Activated B cell treated with CpG ODN at 0.5 μM for 24 hours (primary cell): ENCODE measurements around the gene CEMIP. TPM values are rescaled to one million over a fixed set of nuclear protein-coding genes. Genes with fewer than 3 reads are reported as not detected.

Source experiments
- ATAC-seq: fragments of 200-7000 bp; cut with Tn5 transposase; one replicate; pipeline ENCODE4 v1.10.0; 2021; ENCODE audit warnings: low read depth, mild to moderate bottlenecking, moderate library complexity
- CTCF ChIA-PET: fragments of 350-600 bp; sonication (Branson Sonifier 250); formaldehyde crosslinking; loops from one replicate; lab custom pipeline; 2021; ENCODE audit warnings: antibody characterized with exemption; lab: Charles Lee
- POLR2A ChIA-PET: fragments of 350-600 bp; sonication (Branson Sonifier 250); formaldehyde crosslinking; loops from one replicate; lab custom pipeline; 2021; ENCODE audit warnings: antibody characterized with exemption; lab: Charles Lee
- DNase-seq: peaks from one replicate; pipeline ENCODE4 v3.0.0; 2022
- H3K27ac Mint-ChIP-seq: one replicate; pipeline ENCODE4 v1.8.0; 2020; ENCODE audit warnings: mixed read lengths
- H3K27me3 Mint-ChIP-seq: one replicate; pipeline ENCODE4 v1.8.0; 2021; ENCODE audit warnings: mixed read lengths
- H3K36me3 Mint-ChIP-seq: one replicate; pipeline ENCODE4 v1.8.0; 2021; ENCODE audit warnings: low read depth, mixed read lengths
- H3K4me1 Mint-ChIP-seq: one replicate; pipeline ENCODE4 v1.8.0; 2021; ENCODE audit warnings: mixed read lengths
- H3K4me3 Mint-ChIP-seq: one replicate; pipeline ENCODE4 v1.8.0; 2020; ENCODE audit warnings: mild to moderate bottlenecking, mixed read lengths
- H3K9me3 Mint-ChIP-seq: one replicate; pipeline ENCODE4 v1.8.0; 2020; ENCODE audit warnings: mixed read lengths
- intact Hi-C: fragments of 100-400 bp; cut with micrococcal nuclease; formaldehyde crosslinking; loops from one replicate; pipeline ENCODE4 v1.15.1; 2024
- total RNA-seq: library from RNA; stranded (reverse); gene quantifications from 2 replicates; pipeline ENCODE4 v1.2.3, GENCODE V29; 2022
- TF ChIP-seq, protein P1 (sequence below): fragments of 200-600 bp; IDR thresholded peaks from one replicate; pipeline ENCODE4 v1.8.0; 2022; ENCODE audit warnings: antibody characterized with exemption, mild to moderate bottlenecking

Gene CEMIP
- total RNA-seq, 1 donor from 2014 or later = not detected

DNA sequence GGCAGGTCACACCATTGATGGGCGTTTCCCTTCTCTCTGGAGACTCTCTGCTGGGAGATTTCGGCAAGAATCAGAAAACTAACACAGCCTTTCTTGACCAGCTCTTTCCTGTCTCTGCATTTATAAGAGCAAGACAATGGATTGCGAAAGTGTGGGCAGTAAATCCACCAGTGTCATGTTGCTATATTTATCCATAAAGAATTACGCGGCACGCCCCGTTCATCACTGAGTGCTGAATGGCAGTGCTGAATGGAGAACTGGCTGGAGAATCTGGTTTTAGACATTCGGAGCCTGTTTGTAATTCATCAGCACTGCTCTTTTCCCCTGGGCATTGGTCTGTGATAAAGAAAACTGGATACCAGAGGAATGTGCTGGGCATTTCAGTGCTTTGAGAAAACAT, 2.0 kb upstream of the CEMIP start:
- TF ChIP-seq, protein P1, sequence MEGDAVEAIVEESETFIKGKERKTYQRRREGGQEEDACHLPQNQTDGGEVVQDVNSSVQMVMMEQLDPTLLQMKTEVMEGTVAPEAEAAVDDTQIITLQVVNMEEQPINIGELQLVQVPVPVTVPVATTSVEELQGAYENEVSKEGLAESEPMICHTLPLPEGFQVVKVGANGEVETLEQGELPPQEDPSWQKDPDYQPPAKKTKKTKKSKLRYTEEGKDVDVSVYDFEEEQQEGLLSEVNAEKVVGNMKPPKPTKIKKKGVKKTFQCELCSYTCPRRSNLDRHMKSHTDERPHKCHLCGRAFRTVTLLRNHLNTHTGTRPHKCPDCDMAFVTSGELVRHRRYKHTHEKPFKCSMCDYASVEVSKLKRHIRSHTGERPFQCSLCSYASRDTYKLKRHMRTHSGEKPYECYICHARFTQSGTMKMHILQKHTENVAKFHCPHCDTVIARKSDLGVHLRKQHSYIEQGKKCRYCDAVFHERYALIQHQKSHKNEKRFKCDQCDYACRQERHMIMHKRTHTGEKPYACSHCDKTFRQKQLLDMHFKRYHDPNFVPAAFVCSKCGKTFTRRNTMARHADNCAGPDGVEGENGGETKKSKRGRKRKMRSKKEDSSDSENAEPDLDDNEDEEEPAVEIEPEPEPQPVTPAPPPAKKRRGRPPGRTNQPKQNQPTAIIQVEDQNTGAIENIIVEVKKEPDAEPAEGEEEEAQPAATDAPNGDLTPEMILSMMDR = no peak
- intact Hi-C loops = loop anchor here (5.0 kb wide), 1 partner anchor 490 kb away; no protein-coding TSS in a partner anchor
- Mint-ChIP-seq H3K4me3 (no peak overlapping the region), H3K4me1 (peaks cover 8% of the 10 kb centered on the region), H3K36me3 (no peaks in the 10 kb centered on the region), H3K27me3 (peaks cover 28% of the 10 kb centered on the region), H3K9me3 (no peaks in the 10 kb centered on the region), H3K27ac (no peak overlapping the region)
- POLR2A ChIA-PET = no interaction called here
- DNase-seq (no peak), ATAC-seq (no peak)
- CTCF ChIA-PET = interaction anchor here (0.5 to 4.1 kb wide), 16 partner anchors 9 to 489 kb away, joined by 3 to 54 read pairs (median 4); no protein-coding TSS in a partner anchor

GRCh38 chr15:80777826-80778620, 1.1 kb upstream of the CEMIP start:
- TF ChIP-seq, protein P1 = no peak
- ChIA-PET CTCF (interaction anchor here (1.2 to 4.1 kb wide), 6 partner anchors 11 to 488 kb away, joined by 3 to 54 read pairs (median 12); no protein-coding TSS in a partner anchor), POLR2A (no interaction called here)
- Mint-ChIP-seq H3K4me3 (no peak overlapping the region), H3K9me3 (no peaks in the 10 kb centered on the region), H3K27ac (no peak overlapping the region), H3K36me3 (no peaks in the 10 kb centered on the region), H3K27me3 (peaks cover 28% of the 10 kb centered on the region), H3K4me1 (peaks cover 8% of the 10 kb centered on the region)
- intact Hi-C loops = loop anchor here (5.0 kb wide), 1 partner anchor 489 kb away; no protein-coding TSS in a partner anchor
- ATAC-seq = no peak
- DNase-seq = no peak

GRCh38 chr15:80778621-80778963, 578 bp upstream of the CEMIP start:
- no peak overlapping the region for H3K27ac Mint-ChIP-seq
- peaks cover 30% of the 10 kb centered on the region for H3K27me3 Mint-ChIP-seq
- intact Hi-C loops = loop anchor here (5.0 kb wide), 1 partner anchor 489 kb away; no protein-coding TSS in a partner anchor
- H3K4me3 Mint-ChIP-seq = no peak overlapping the region
- peaks cover 8% of the 10 kb centered on the region for H3K4me1 Mint-ChIP-seq
- H3K9me3 Mint-ChIP-seq = no peaks in the 10 kb centered on the region
- CTCF ChIA-PET = interaction anchor here (2.8 to 4.1 kb wide), 2 partner anchors 211 to 324 kb away, joined by 19 to 54 read pairs; no protein-coding TSS in a partner anchor
- no peak for DNase-seq
- H3K36me3 Mint-ChIP-seq = no peaks in the 10 kb centered on the region
- TF ChIP-seq, protein P1 = no peak
- POLR2A ChIA-PET = no interaction called here
- ATAC-seq = no peak

GRCh38 chr15:80779658-80780415, 667 bp downstream of the CEMIP start:
- CTCF ChIA-PET = interaction anchor here (0.8 to 1.2 kb wide), 3 partner anchors 12 to 326 kb away, joined by 3 read pairs; no protein-coding TSS in a partner anchor
- intact Hi-C loops = loop anchor here (1.0 to 5.0 kb wide), 2 partner anchors 190 to 487 kb away; no protein-coding TSS in a partner anchor
- Mint-ChIP-seq H3K27me3 (peaks cover 32% of the 10 kb centered on the region), H3K4me3 (peak overlapping the region; percentile 63), H3K36me3 (no peaks in the 10 kb centered on the region), H3K4me1 (peaks cover 8% of the 10 kb centered on the region), H3K27ac (no peak overlapping the region), H3K9me3 (no peaks in the 10 kb centered on the region)
- no peak for DNase-seq
- POLR2A ChIA-PET = no interaction called here
- no peak for ATAC-seq
- TF ChIP-seq, protein P1 = no peak
